ENCODE data around the gene MKLN1. TPM values are rescaled to one million over a fixed set of nuclear protein-coding genes. Genes with fewer than 3 reads are reported as not detected.

MKLN1 gene
- total and polyA plus RNA-seq, 3 donors from 2014 or later, result 42.1 to 87.9 (median 82.4) TPM

DNA sequence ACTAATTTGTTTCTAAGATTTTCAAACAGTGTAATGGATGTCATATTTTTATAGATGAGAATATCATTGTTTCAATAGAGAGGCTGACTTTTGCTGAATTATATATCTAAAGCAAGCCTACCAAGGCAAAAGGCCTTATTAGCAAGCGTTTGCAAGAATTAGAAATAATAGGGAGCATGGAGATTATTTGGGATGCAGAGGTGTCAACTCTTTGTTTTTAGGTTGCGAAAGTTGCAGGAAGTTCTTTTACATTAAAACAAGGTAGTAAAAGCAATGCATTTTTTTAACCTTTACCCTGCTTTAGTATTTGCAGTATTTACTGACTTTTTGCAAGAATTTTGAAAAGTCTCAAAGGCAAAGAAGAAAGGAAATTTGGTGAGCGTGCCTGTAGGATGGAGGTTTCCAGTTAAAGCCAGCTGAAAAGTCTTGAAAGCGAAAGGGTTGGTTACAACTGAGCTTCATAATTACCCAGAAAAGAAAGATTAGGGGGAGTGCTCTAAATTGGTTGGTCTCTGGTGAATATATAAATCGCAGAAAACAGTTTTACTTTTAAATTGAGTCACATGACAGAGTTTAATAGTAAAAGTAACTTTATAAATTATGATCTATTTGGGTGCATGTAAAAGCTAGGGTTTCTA, 81.6 kb downstream of the MKLN1 start:
- H3K27ac ChIP-seq, result peak overlapping the region in 1 of 2 donors; percentile 20
- no peaks in the 10 kb centered on the region for H3K9me3 ChIP-seq
- no peak overlapping the region for H3K4me3 ChIP-seq
- no peak for DNase-seq
- 82% methylated on average over 5 of the region's 5 CpGs for WGBS, 2 donors
- H3K36me3 ChIP-seq (ENCODE audit: low read depth, missing control alignments), result no peaks in the 10 kb centered on the region
- no peaks in the 10 kb centered on the region for H3K27me3 ChIP-seq
- intact Hi-C loops (cut with DNase I; ENCODE audit: low total_unique reads), result no loop called here
- peaks cover 6% of the 10 kb centered on the region for H3K4me1 ChIP-seq
- TF ChIP-seq, protein P1, sequence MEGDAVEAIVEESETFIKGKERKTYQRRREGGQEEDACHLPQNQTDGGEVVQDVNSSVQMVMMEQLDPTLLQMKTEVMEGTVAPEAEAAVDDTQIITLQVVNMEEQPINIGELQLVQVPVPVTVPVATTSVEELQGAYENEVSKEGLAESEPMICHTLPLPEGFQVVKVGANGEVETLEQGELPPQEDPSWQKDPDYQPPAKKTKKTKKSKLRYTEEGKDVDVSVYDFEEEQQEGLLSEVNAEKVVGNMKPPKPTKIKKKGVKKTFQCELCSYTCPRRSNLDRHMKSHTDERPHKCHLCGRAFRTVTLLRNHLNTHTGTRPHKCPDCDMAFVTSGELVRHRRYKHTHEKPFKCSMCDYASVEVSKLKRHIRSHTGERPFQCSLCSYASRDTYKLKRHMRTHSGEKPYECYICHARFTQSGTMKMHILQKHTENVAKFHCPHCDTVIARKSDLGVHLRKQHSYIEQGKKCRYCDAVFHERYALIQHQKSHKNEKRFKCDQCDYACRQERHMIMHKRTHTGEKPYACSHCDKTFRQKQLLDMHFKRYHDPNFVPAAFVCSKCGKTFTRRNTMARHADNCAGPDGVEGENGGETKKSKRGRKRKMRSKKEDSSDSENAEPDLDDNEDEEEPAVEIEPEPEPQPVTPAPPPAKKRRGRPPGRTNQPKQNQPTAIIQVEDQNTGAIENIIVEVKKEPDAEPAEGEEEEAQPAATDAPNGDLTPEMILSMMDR (IDR thresholded peaks at IDR 0.05), result no peak
- TF ChIP-seq POLR2A (IDR thresholded peaks at IDR 0.05), result no peak

DNA sequence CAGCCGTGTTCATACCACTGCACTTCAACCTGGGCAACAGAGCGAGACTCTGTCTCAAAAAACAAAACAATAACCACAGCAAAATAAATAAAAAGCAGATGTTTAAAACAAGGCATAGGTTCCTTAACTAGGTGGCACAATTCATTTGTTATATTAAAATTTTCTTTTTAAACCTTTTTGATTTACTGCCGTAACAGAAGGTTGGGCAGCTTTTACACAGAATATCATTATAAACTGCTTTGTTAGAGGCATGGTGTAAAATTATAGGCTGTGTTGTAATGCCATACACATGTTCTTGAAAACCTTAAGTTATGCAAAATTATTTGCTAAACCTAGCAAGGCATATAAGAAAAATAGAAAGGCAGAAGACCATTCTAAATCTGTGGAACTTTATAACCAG, 84.4 kb downstream of the MKLN1 start:
- Histone ChIP-seq H3K36me3 (ENCODE audit: low read depth, missing control alignments) (no peaks in the 10 kb centered on the region), H3K27me3 (no peaks in the 10 kb centered on the region), H3K9me3 (no peaks in the 10 kb centered on the region), H3K27ac (no peak overlapping the region), H3K4me1 (peaks cover 3% of the 10 kb centered on the region), H3K4me3 (no peak overlapping the region)
- TF ChIP-seq, protein P1 (IDR thresholded peaks at IDR 0.05), result no peak
- no peak for TF ChIP-seq POLR2A (IDR thresholded peaks at IDR 0.05)
- intact Hi-C loops (cut with DNase I; ENCODE audit: low total_unique reads), result no loop called here
- no peak for DNase-seq
- WGBS, 2 donors, result 77 to 80% methylated on average over 3 of the region's 3 CpGs

DNA sequence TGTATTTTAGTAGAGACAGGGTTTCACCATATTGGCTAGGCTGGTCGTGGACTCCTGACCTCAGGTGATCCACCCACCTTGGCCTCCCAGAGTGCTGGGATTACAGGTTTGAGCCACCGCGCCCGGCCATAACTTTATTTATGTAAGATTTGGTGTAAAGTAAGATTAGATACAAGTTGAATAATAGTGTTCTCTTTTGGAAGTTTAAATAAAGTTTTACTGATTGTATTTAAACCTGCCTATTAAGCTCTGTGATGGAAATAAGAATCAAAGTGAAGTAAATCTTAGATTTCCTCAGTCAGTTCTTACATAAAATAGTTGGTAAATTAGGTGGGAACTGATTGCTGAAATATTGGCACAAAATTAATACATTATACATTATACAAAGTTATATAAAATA, 86.0 kb downstream of the MKLN1 start:
- Histone ChIP-seq H3K4me1 (no peaks in the 10 kb centered on the region), H3K36me3 (ENCODE audit: low read depth, missing control alignments) (no peaks in the 10 kb centered on the region), H3K9me3 (no peaks in the 10 kb centered on the region), H3K4me3 (no peak overlapping the region), H3K27me3 (no peaks in the 10 kb centered on the region), H3K27ac (no peak overlapping the region)
- intact Hi-C loops (cut with DNase I; ENCODE audit: low total_unique reads), result no loop called here
- no peak for DNase-seq
- TF ChIP-seq, protein P1 (IDR thresholded peaks at IDR 0.05), result no peak
- no peak for TF ChIP-seq POLR2A (IDR thresholded peaks at IDR 0.05)
- 90 to 98% methylated on average over 4 of the region's 4 CpGs for WGBS, 2 donors

DNA sequence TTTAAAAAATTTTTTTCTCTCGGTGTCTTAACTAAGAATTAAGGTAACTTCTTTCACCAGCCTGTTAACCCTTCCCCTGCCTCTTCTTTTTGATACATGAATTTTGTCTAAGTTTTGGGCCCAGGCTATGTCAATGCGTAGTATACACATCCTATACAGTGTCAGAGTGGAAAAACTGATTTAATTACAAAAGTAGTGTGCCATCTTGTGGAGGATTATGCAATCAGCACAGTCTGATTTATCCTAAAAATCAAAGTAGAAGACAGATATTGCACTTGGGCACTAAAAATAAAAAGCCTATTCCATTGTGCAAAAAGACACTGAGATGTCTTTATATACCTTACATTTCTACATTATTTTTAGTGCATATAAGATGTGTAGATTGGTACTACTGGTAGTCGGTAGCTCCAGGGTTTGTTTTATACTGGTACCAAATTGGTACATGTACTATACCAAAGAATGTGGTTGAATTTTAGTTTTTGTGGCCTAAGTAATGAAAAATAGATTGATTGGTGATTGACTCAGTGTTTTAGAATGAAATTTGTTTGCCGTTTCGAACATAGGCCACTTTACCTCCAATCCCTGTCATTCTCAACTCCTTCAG, 96.6 kb downstream of the MKLN1 start:
- H3K27ac ChIP-seq, result peak overlapping the region in 1 of 2 donors; percentile 73
- WGBS, 2 donors, result 76 to 81% methylated on average over 5 of the region's 5 CpGs
- no peak for DNase-seq

More for the DNA sequence above, 96.6 kb downstream of the MKLN1 start:
- H3K36me3 ChIP-seq (ENCODE audit: low read depth, missing control alignments), result no peaks in the 10 kb centered on the region
- no peaks in the 10 kb centered on the region for H3K27me3 ChIP-seq
- H3K4me3 ChIP-seq, result no peak overlapping the region
- no peaks in the 10 kb centered on the region for H3K9me3 ChIP-seq
- H3K4me1 ChIP-seq, result peaks cover 30% of the 10 kb centered on the region
- TF ChIP-seq POLR2A (IDR thresholded peaks at IDR 0.05), result no peak
- TF ChIP-seq, protein P1 (IDR thresholded peaks at IDR 0.05), result peak; percentile 10 to 57 (median 57)
- intact Hi-C loops (cut with DNase I; ENCODE audit: low total_unique reads), result no loop called here
